Fibroblast of the aortic adventitia (primary cell): ENCODE results near the gene GPALPP1. TPM values are rescaled to one million over a fixed set of nuclear protein-coding genes. Genes with fewer than 3 reads are reported as not detected.
A peak's percentile ranks its signal among the peaks of the same experiment; 100 is the strongest.
"Not testable (repeated sequence)": the region's sequence is repeated elsewhere in the genome, so short reads cannot be mapped to it uniquely, and the experiment has no call there.

Experiments used
- DNase-seq: peaks from one replicate; pipeline ENCODE4 v3.0.0-alpha.2; 2010; ENCODE audit warnings: low read depth
- H3K4me3 ChIP-seq: 2 replicates; pipeline ENCODE4 v1.5.1; 2011; ENCODE audit warnings: low read depth, mild to moderate bottlenecking, control low read depth, low read length, moderate library complexity
- total RNA-seq: library from RNA; depleted of rRNA; stranded (reverse); fragments of >200 nt; gene quantifications from 2 replicates; pipeline ENCODE4 v1.2.3, GENCODE V29; 2012; ENCODE audit warnings: low replicate concordance
- TF ChIP-seq, protein P1 (sequence below): IDR thresholded peaks from 2 replicates; pipeline ENCODE4 v1.5.1; 2011; ENCODE audit warnings: mild to moderate bottlenecking, low read length, control low read depth, inconsistent platforms; ENCODE audit not compliant: insufficient read depth

The GPALPP1 gene, protein sequence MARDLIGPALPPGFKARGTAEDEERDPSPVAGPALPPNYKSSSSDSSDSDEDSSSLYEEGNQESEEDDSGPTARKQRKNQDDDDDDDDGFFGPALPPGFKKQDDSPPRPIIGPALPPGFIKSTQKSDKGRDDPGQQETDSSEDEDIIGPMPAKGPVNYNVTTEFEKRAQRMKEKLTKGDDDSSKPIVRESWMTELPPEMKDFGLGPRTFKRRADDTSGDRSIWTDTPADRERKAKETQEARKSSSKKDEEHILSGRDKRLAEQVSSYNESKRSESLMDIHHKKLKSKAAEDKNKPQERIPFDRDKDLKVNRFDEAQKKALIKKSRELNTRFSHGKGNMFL
- 20.6 and 31.2 TPM in 2 replicates for total RNA-seq

GRCh38 chr13:44989071-44989889 lies at the start of gene GPALPP1, which contains the start of gene NUFIP1:
Gene GPALPP1 (plus strand): TSS chr13:44989538. CDS start chr13:44989655, 117 bp downstream.
Gene NUFIP1 (minus strand): TSS chr13:44989471. CDS start chr13:44989436, 35 bp downstream.
- H3K4me3 ChIP-seq: peak within 1 kb of the TSS; percentile 94
- peak; percentile 95 for DNase-seq
- TF ChIP-seq, protein P1, sequence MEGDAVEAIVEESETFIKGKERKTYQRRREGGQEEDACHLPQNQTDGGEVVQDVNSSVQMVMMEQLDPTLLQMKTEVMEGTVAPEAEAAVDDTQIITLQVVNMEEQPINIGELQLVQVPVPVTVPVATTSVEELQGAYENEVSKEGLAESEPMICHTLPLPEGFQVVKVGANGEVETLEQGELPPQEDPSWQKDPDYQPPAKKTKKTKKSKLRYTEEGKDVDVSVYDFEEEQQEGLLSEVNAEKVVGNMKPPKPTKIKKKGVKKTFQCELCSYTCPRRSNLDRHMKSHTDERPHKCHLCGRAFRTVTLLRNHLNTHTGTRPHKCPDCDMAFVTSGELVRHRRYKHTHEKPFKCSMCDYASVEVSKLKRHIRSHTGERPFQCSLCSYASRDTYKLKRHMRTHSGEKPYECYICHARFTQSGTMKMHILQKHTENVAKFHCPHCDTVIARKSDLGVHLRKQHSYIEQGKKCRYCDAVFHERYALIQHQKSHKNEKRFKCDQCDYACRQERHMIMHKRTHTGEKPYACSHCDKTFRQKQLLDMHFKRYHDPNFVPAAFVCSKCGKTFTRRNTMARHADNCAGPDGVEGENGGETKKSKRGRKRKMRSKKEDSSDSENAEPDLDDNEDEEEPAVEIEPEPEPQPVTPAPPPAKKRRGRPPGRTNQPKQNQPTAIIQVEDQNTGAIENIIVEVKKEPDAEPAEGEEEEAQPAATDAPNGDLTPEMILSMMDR: peak; percentile 8

- not testable (repeated sequence) for H3K4me3 ChIP-seq, DNase-seq
Measured at GRCh38 chr13:44943411-44943810, 45.9 kb upstream of the GPALPP1 start.

DNA sequence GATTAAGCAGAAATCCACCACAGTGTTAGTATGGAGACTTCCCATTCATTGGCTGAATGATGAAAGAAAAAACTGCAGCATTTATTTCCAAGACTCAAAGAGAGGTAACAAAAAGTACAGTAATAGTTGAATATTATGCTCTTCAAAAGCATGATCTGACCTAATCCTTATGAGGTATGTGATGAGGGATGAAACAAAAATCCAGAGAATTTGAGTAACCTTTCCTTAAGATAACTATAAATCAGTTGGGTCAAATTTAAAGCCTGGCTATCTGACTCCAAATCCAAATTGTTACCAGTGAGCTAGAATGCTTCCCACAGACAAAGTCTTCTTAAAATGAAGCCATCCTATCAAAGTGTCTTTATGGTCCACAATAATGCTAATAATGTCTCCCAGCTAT lies 38.2 kb upstream of the GPALPP1 start:
- TF ChIP-seq, protein P1: no peak
- peak; percentile 43 for DNase-seq
- H3K4me3 ChIP-seq: no peak overlapping the region

GRCh38 chr13:44952671-44953070 lies 36.7 kb upstream of the GPALPP1 start:
- no peak for DNase-seq
- TF ChIP-seq, protein P1: no peak
- H3K4me3 ChIP-seq: no peak overlapping the region

DNA sequence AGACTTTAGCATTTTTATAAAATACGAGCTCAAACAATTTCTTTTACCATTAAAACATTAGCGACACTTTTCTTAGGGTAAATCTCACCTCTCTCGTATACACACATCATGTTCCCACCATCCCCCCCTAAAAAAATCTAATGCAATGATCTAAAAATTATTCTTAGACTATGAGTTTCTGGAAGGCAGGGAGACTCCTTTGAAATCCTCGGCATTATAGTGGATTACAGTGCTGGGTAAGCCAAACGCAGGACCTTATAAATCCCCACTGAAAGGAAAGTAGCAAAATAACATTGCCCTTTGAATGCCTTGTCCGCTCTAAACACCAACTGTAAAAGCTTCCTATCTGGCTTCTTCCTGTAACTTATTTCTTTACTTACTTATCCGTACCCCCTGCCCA lies 35.1 kb upstream of the GPALPP1 start:
- TF ChIP-seq, protein P1: no peak
- DNase-seq: no peak
- no peak overlapping the region for H3K4me3 ChIP-seq

DNA sequence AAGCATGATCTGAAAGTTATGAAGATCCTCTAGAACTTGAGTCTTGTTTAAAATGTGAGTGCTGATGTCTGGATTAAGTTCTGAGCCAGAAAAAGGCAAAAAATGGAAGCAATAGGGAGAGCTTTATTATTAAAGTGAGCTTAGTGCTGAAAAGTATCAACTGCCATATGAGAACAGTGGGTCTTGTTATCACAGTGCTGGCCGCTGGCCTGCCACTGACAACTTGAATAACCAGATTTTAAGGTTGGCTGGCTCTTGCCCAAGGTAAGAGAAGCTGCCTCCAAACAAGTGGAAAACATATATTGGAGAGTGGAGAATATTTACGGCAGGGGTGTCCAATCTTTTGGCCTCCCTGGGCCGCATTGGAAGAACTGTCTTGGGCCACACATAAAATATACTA lies 33.9 kb upstream of the GPALPP1 start:
- no peak for DNase-seq
- TF ChIP-seq, protein P1: no peak
- H3K4me3 ChIP-seq: no peak overlapping the region

- DNase-seq: no peak
- TF ChIP-seq, protein P1: no peak
- no peak overlapping the region for H3K4me3 ChIP-seq
Measured at GRCh38 chr13:44961997-44962396, 27.3 kb upstream of the GPALPP1 start.
